Measurements from ENCODE around the gene ZFAND3.

DNA sequence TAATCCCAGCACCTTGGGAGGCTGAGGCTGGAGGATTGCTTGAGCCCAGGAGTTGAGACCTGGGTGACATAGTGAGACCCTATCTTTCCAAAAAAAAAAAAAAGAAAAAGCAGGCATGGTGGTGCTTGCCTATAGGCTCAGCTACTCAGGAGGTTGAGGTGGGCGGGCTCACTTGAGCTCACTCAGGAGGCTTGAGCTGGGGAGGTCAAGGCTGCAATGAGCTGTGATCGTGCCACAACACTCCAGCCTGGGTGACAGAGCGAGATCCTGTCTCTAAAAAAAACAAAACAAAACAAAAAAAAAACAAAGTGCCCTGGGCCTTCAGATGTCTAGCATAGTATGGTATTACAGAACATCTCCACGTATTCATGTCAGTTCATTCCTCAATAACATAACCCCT, 42.9 kb downstream of the ZFAND3 start:
- TF ChIP-seq, protein P1, sequence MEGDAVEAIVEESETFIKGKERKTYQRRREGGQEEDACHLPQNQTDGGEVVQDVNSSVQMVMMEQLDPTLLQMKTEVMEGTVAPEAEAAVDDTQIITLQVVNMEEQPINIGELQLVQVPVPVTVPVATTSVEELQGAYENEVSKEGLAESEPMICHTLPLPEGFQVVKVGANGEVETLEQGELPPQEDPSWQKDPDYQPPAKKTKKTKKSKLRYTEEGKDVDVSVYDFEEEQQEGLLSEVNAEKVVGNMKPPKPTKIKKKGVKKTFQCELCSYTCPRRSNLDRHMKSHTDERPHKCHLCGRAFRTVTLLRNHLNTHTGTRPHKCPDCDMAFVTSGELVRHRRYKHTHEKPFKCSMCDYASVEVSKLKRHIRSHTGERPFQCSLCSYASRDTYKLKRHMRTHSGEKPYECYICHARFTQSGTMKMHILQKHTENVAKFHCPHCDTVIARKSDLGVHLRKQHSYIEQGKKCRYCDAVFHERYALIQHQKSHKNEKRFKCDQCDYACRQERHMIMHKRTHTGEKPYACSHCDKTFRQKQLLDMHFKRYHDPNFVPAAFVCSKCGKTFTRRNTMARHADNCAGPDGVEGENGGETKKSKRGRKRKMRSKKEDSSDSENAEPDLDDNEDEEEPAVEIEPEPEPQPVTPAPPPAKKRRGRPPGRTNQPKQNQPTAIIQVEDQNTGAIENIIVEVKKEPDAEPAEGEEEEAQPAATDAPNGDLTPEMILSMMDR (conservative IDR thresholded peaks at IDR 0.05; ENCODE audit: low read depth, low read length) = no peak
- TF ChIP-seq EZH2phosphoT487 (IDR thresholded peaks at IDR 0.05; ENCODE audit: borderline replicate concordance, low read length) = no peak

All from PC-3 (cell line).